Neural cell (in vitro differentiated cells): ENCODE results near the gene MUC15. TPM values are rescaled to one million over a fixed set of nuclear protein-coding genes. Genes with fewer than 3 reads are reported as not detected.

Experiments
- H2AFZ ChIP-seq: fragments of 200-600, 300-800 bp; sonication (generic), shearing (Covaris generic); 2 replicates; pipeline ENCODE4 v1.6.0; 2014; ENCODE audit warnings: low read depth, mild to moderate bottlenecking, antibody characterized with exemption, low read length, moderate library complexity
- H3F3A ChIP-seq: fragments of 200-600 bp; shearing (Covaris generic); 2 replicates; pipeline ENCODE4 v1.6.1; 2016; ENCODE audit warnings: mild to moderate bottlenecking, moderate library complexity, mixed read lengths, antibody characterized with exemption, low read length; ENCODE audit not compliant: insufficient read depth, poor library complexity, severe bottlenecking
- H3K27ac ChIP-seq: fragments of 200-600, 300-800 bp; sonication (generic), shearing (Covaris generic); 2 replicates; pipeline ENCODE4 v1.5.1; 2014; ENCODE audit warnings: mild to moderate bottlenecking, low read length, moderate library complexity
- H3K27me3 ChIP-seq: fragments of 300-800, 200-600 bp; sonication (generic), shearing (Covaris generic); 2 replicates; pipeline ENCODE4 v1.6.0; 2014; ENCODE audit warnings: mild to moderate bottlenecking, low read depth, low read length, moderate library complexity; ENCODE audit not compliant: insufficient read depth
- H3K36me3 ChIP-seq: fragments of 300-800, 200-600 bp; sonication (generic), shearing (Covaris generic); 2 replicates; pipeline ENCODE4 v1.5.1; 2014; ENCODE audit warnings: mild to moderate bottlenecking, antibody characterized with exemption, low read length, moderate library complexity; ENCODE audit not compliant: insufficient read depth
- H3K4me2 ChIP-seq: fragments of 300-800, 200-600 bp; sonication (generic), shearing (Covaris generic); 2 replicates; pipeline ENCODE4 v1.6.0; 2014; ENCODE audit warnings: mild to moderate bottlenecking, low read length
- H3K4me3 ChIP-seq: fragments of 300-800, 200-600 bp; sonication (generic), shearing (Covaris generic); 2 replicates; pipeline ENCODE4 v1.5.1; 2014; ENCODE audit warnings: mild to moderate bottlenecking, low read length, moderate library complexity
- H3K79me2 ChIP-seq: fragments of 200-600 bp; shearing (Covaris generic); replicated peaks from 2 replicates; pipeline ENCODE4 v1.6.0; 2014; ENCODE audit warnings: mild to moderate bottlenecking, low read length, moderate library complexity; ENCODE audit not compliant: insufficient read depth
- H3K9ac ChIP-seq: fragments of 300-800, 200-600 bp; sonication (generic), shearing (Covaris generic); 2 replicates; pipeline ENCODE4 v1.6.1; 2016; ENCODE audit warnings: mild to moderate bottlenecking, low read length, mixed read lengths
- H3K9me2 ChIP-seq: fragments of 200-600 bp; shearing (Covaris generic); 2 replicates; pipeline ENCODE4 v1.6.1; 2016; ENCODE audit warnings: mild to moderate bottlenecking, low read length, mixed read lengths; ENCODE audit not compliant: insufficient read depth
- H3K9me3 ChIP-seq: fragments of 200-600, 300-800 bp; sonication (generic), shearing (Covaris generic); 2 replicates; pipeline ENCODE4 v1.6.1; 2016; ENCODE audit warnings: mild to moderate bottlenecking, mixed run types, low read length, moderate library complexity, mixed read lengths
- H4K20me1 ChIP-seq: fragments of 200-600 bp; shearing (Covaris generic); 2 replicates; pipeline ENCODE4 v1.6.1; 2016; ENCODE audit warnings: mild to moderate bottlenecking, mixed run types; ENCODE audit not compliant: insufficient read depth
- EP300 ChIP-seq: fragments of 450-650 bp; conservative IDR thresholded peaks from 2 replicates; pipeline ENCODE4 v1.6.1; 2014; ENCODE audit warnings: antibody characterized with exemption, mild to moderate bottlenecking, moderate library complexity; ENCODE audit not compliant: poor library complexity, severe bottlenecking
- EZH2 ChIP-seq: fragments of 200-600, 300-800 bp; shearing (Covaris generic), sonication (generic); IDR thresholded peaks from 2 replicates; pipeline ENCODE4 v1.6.1; 2014; ENCODE audit warnings: antibody characterized with exemption, low read length, borderline replicate concordance, mild to moderate bottlenecking; ENCODE audit not compliant: insufficient read depth, poor library complexity, severe bottlenecking
- MXI1 ChIP-seq: fragments of 450-650 bp; conservative IDR thresholded peaks from 2 replicates; pipeline ENCODE4 v1.6.1; 2014; ENCODE audit warnings: antibody characterized with exemption, mild to moderate bottlenecking; ENCODE audit not compliant: poor library complexity, severe bottlenecking
- POLR2AphosphoS5 ChIP-seq: IDR thresholded peaks from 2 replicates; pipeline ENCODE4 v1.6.1; 2012
- RAD21 ChIP-seq: fragments of 450-650 bp; conservative IDR thresholded peaks from 2 replicates; pipeline ENCODE4 v1.6.1; 2014; ENCODE audit warnings: antibody characterized with exemption, mild to moderate bottlenecking, moderate library complexity
- SMC3 ChIP-seq: fragments of 450-650 bp; conservative IDR thresholded peaks from 2 replicates; pipeline ENCODE4 v1.6.1; 2014; ENCODE audit warnings: antibody characterized with exemption, mild to moderate bottlenecking, moderate library complexity; ENCODE audit not compliant: poor library complexity
- TAF1 ChIP-seq: IDR thresholded peaks from 2 replicates; pipeline ENCODE4 v1.6.1; 2012; ENCODE audit warnings: low read depth
- polyA plus RNA-seq: library from polyadenylated mRNA; depleted of rRNA; stranded (reverse); fragments of >200 nt; gene quantifications from 2 replicates; pipeline ENCODE4 v1.2.3, GENCODE V29; 2014
- TF ChIP-seq, protein P1 (sequence below): IDR thresholded peaks from 2 replicates; pipeline ENCODE4 v1.6.1; 2012; ENCODE audit warnings: borderline replicate concordance
- TF ChIP-seq, protein P2 (sequence below): fragments of 450-650 bp; IDR thresholded peaks from 2 replicates; pipeline ENCODE4 v1.5.1; 2014; ENCODE audit warnings: antibody characterized with exemption, mild to moderate bottlenecking, moderate library complexity; ENCODE audit not compliant: poor library complexity, severe bottlenecking

Gene MUC15
- polyA plus RNA-seq, 1 donor from 2014 or later = not detected

DNA sequence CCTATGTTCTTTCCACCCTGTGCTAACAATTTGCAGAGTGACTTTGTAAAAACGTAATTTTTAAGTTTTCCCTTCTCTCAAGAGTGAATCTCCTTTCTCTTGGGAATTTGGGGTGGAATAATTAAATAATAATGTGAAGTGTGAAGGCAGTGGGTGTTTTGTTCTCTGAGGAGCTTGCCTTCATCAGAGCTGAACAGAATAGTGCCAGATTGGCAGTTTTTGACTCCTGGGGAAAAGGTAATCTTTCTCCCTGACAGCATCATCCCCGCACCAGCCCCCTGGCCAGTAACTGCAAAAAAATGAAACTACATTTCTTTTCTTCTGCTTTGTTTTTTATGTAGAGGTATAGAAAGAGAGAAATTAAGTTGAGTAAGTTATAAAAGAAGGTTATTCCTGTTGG lies 59.9 kb downstream of the MUC15 start:
- Histone ChIP-seq H3K4me3 (no peak overlapping the region), H4K20me1 (no peaks in the 10 kb centered on the region), H2AFZ (no peak overlapping the region), H3K36me3 (no peaks in the 10 kb centered on the region), H3K9me3 (no peaks in the 10 kb centered on the region), H3K9ac (no peak overlapping the region), H3K9me2 (no peaks in the 10 kb centered on the region), H3K27me3 (no peaks in the 10 kb centered on the region), H3K4me2 (no peak overlapping the region), H3K79me2 (no peaks in the 10 kb centered on the region), H3F3A (no peaks in the 10 kb centered on the region), H3K27ac (no peak overlapping the region)
- TF ChIP-seq TAF1 (no peak), EZH2 (no peak), POLR2AphosphoS5 (no peak), EP300 (no peak), SMC3 (no peak), RAD21 (no peak), MXI1 (no peak)
- TF ChIP-seq, protein P1, sequence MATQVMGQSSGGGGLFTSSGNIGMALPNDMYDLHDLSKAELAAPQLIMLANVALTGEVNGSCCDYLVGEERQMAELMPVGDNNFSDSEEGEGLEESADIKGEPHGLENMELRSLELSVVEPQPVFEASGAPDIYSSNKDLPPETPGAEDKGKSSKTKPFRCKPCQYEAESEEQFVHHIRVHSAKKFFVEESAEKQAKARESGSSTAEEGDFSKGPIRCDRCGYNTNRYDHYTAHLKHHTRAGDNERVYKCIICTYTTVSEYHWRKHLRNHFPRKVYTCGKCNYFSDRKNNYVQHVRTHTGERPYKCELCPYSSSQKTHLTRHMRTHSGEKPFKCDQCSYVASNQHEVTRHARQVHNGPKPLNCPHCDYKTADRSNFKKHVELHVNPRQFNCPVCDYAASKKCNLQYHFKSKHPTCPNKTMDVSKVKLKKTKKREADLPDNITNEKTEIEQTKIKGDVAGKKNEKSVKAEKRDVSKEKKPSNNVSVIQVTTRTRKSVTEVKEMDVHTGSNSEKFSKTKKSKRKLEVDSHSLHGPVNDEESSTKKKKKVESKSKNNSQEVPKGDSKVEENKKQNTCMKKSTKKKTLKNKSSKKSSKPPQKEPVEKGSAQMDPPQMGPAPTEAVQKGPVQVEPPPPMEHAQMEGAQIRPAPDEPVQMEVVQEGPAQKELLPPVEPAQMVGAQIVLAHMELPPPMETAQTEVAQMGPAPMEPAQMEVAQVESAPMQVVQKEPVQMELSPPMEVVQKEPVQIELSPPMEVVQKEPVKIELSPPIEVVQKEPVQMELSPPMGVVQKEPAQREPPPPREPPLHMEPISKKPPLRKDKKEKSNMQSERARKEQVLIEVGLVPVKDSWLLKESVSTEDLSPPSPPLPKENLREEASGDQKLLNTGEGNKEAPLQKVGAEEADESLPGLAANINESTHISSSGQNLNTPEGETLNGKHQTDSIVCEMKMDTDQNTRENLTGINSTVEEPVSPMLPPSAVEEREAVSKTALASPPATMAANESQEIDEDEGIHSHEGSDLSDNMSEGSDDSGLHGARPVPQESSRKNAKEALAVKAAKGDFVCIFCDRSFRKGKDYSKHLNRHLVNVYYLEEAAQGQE = no peak
- TF ChIP-seq, protein P2, sequence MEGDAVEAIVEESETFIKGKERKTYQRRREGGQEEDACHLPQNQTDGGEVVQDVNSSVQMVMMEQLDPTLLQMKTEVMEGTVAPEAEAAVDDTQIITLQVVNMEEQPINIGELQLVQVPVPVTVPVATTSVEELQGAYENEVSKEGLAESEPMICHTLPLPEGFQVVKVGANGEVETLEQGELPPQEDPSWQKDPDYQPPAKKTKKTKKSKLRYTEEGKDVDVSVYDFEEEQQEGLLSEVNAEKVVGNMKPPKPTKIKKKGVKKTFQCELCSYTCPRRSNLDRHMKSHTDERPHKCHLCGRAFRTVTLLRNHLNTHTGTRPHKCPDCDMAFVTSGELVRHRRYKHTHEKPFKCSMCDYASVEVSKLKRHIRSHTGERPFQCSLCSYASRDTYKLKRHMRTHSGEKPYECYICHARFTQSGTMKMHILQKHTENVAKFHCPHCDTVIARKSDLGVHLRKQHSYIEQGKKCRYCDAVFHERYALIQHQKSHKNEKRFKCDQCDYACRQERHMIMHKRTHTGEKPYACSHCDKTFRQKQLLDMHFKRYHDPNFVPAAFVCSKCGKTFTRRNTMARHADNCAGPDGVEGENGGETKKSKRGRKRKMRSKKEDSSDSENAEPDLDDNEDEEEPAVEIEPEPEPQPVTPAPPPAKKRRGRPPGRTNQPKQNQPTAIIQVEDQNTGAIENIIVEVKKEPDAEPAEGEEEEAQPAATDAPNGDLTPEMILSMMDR = no peak

DNA sequence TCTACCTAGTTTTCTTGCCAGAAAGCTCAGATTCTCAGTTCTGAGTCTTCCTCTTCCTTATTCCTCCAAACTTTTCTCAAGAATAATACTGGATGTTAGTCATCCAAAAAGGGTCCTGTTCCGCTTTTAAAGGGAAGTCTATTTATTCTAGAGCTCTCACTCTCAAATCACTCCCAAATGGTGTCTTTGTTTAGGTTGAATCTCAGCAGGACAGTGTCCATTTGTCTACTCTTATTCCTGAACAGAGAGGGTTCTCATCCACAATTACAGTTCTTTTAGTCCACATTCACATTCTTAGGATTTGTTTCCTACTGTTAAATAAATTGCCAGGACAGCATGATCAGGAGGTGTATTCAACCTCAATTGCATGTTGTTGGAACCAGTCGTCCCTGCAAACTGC lies 61.3 kb downstream of the MUC15 start:
- no peaks in the 10 kb centered on the region for H3K27me3 ChIP-seq
- no peak for TF ChIP-seq SMC3
- TF ChIP-seq RAD21 = no peak
- TF ChIP-seq, protein P2 = no peak
- TF ChIP-seq, protein P1 = no peak
- TF ChIP-seq POLR2AphosphoS5 = peak; percentile 9
- no peak for TF ChIP-seq MXI1
- no peak for TF ChIP-seq EZH2
- no peak for TF ChIP-seq TAF1
- H3K79me2 ChIP-seq = no peaks in the 10 kb centered on the region
- no peaks in the 10 kb centered on the region for H3F3A ChIP-seq
- H3K4me3 ChIP-seq = no peak overlapping the region
- H4K20me1 ChIP-seq = no peaks in the 10 kb centered on the region
- H3K9me3 ChIP-seq = no peaks in the 10 kb centered on the region
- H3K9me2 ChIP-seq = no peaks in the 10 kb centered on the region
- no peak overlapping the region for H3K4me2 ChIP-seq
- H3K27ac ChIP-seq = no peak overlapping the region
- no peaks in the 10 kb centered on the region for H3K36me3 ChIP-seq
- H2AFZ ChIP-seq = no peak overlapping the region
- no peak overlapping the region for H3K9ac ChIP-seq
